ENCODE measurements around the gene SLC25A12. TPM values are rescaled to one million over a fixed set of nuclear protein-coding genes. Genes with fewer than 3 reads are reported as not detected.

SLC25A12 gene
- total and polyA plus RNA-seq, 2 donors (not counting 1 experiment from before 2014, with no cell fraction given) = 10.0 to 21.0 TPM

DNA sequence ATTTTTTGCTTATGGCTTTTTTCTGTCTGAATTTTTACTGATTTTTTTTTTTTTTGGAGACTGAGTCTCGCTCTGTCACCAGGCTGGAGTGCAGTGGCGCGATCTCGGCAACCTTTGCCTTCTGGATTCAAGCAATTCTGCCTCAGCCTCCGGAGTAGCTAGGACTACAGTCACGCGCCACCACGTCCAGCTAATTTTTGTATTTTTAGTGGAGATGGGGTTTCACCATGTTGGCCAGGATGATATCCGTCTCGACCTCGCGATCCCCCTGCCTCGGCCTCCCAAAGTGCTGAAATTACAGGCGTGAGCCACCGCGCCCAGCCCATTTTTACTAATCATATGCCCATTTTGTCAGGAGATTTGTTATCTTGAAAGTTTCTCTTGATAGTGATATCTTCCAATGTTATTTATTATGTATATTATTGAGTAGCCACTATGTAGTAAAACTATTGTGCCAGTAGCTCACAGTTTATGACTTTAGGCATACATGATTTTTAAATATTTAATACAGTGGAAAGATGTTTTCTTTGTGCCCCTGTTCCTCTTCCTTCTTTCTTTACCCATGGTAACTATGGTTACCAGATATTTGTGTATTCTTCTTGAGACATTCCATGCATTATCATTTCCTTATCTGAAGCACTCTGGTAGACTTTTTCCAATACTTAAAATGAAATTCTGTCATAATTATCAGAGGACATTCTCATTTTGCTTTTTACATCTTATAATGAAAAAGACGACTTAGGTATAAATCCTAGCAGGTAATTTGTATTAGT is 30.3 kb upstream of the SLC25A12 start:
- H3K27me3 ChIP-seq (replicated peaks in 1 of 4; ENCODE audit: control extremely low read depth in 1 of 4, control insufficient read depth in 3 of 4, insufficient read depth in 4 of 4, low read length in 3 of 4) = no peaks in the 10 kb centered on the region
- H3K9ac ChIP-seq (ENCODE audit: low read length) = no peak overlapping the region
- ChIA-PET CTCF (interaction anchor here (1.0 kb wide), 1 partner anchor 28 kb away, joined by 4 read pairs; no protein-coding TSS in a partner anchor), POLR2A (no interaction called here)
- peaks cover 16% of the 10 kb centered on the region in 2 donors for H3K4me1 ChIP-seq (ENCODE audit: control insufficient read depth in 2 of 2, insufficient read depth in 2 of 2, low read length in 2 of 2)
- no peaks in the 10 kb centered on the region for H3K9me3 Mint-ChIP-seq (ENCODE audit: insufficient read depth)
- H3K9me3 ChIP-seq (ENCODE audit: control extremely low read depth in 1 of 3, control insufficient read depth in 2 of 3, insufficient read depth in 1 of 3, low read length in 2 of 3) = no peaks in the 10 kb centered on the region
- no peak overlapping the region for H3K27ac ChIP-seq (ENCODE audit: low read length in 2 of 2)
- WGBS (ENCODE audit: insufficient coverage) = 100% methylated on average over 7 of the region's 17 CpGs
- no peaks in the 10 kb centered on the region for H4K20me1 ChIP-seq (ENCODE audit: control insufficient read depth, insufficient read depth, low read length, poor library complexity, severe bottlenecking)
- H3K27ac Mint-ChIP-seq = peak overlapping the region; percentile 47
- ATAC-seq (ENCODE audit: low read depth) = no peak
- no peak for DNase-seq
- no peak for TF ChIP-seq EZH2 (IDR thresholded peaks at IDR 0.05; ENCODE audit: borderline replicate concordance, insufficient read depth, low read depth, low read length, poor library complexity, severe bottlenecking)
- TF ChIP-seq, protein P1, sequence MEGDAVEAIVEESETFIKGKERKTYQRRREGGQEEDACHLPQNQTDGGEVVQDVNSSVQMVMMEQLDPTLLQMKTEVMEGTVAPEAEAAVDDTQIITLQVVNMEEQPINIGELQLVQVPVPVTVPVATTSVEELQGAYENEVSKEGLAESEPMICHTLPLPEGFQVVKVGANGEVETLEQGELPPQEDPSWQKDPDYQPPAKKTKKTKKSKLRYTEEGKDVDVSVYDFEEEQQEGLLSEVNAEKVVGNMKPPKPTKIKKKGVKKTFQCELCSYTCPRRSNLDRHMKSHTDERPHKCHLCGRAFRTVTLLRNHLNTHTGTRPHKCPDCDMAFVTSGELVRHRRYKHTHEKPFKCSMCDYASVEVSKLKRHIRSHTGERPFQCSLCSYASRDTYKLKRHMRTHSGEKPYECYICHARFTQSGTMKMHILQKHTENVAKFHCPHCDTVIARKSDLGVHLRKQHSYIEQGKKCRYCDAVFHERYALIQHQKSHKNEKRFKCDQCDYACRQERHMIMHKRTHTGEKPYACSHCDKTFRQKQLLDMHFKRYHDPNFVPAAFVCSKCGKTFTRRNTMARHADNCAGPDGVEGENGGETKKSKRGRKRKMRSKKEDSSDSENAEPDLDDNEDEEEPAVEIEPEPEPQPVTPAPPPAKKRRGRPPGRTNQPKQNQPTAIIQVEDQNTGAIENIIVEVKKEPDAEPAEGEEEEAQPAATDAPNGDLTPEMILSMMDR (IDR thresholded peaks at IDR 0.05) = no peak
- peaks cover 1 to 9% of the 10 kb centered on the region in 2 experiments for H3K36me3 ChIP-seq (replicated peaks in 1 of 2; ENCODE audit: control extremely low read depth in 1 of 2, control insufficient read depth in 1 of 2, extremely low read depth in 1 of 2, insufficient read depth in 2 of 2, low read length in 1 of 2)
- peak overlapping the region; percentile 53 for H3K4me3 Mint-ChIP-seq
- H3K79me2 ChIP-seq (ENCODE audit: control insufficient read depth, insufficient read depth, low read length) = peaks cover 60% of the 10 kb centered on the region
- no peak overlapping the region for H2AFZ ChIP-seq (ENCODE audit: insufficient read depth, low read depth, low read length, poor library complexity, severe bottlenecking)
- no peak overlapping the region for H3K4me2 ChIP-seq (replicated peaks; ENCODE audit: low read depth, low read length, poor library complexity, severe bottlenecking)
- no peak overlapping the region for H3K4me3 ChIP-seq (ENCODE audit: control extremely low read depth in 1 of 5, extremely low read depth in 1 of 5, insufficient read depth in 1 of 5, low read depth in 2 of 5, low read length in 4 of 5)
- intact Hi-C loops (cut with micrococcal nuclease) = loop anchor here (5.0 kb wide), 1 partner anchor 178 kb away; the partner anchor contains the start of gene DLX2
- peaks cover 35% of the 10 kb centered on the region for H3K4me1 Mint-ChIP-seq
- no peaks in the 10 kb centered on the region for H3K27me3 Mint-ChIP-seq

DNA sequence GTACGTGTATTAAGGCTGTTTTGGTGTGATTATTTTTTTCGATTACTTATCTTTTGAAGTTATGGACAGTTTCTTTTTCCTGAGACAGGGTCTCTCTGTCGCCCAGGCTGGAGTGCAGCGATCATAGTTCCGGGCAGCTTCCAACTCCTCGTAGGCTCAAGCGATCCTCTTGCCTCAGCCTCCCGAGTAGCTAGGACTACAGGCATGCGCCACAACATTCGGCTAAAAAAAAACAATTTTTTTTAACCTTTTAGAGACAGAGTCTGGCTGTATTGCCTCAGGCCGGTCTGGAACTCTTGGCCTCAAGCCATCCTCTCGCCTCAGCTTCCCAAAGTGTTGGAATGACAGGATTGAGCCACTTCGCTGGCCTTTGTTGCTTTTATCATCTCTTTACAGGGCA is 29.2 kb upstream of the SLC25A12 start:
- Histone ChIP-seq H3K4me2 (replicated peaks; ENCODE audit: low read depth, low read length, poor library complexity, severe bottlenecking) (peak overlapping the region; percentile 82), H3K9ac (ENCODE audit: low read length) (peak overlapping the region; percentile 88), H3K27me3 (replicated peaks in 1 of 4; ENCODE audit: control extremely low read depth in 1 of 4, control insufficient read depth in 3 of 4, insufficient read depth in 4 of 4, low read length in 3 of 4) (no peaks in the 10 kb centered on the region), H3K4me3 (ENCODE audit: control extremely low read depth in 1 of 5, extremely low read depth in 1 of 5, insufficient read depth in 1 of 5, low read depth in 2 of 5, low read length in 4 of 5) (peak overlapping the region; percentile 81 to 98 (median 96)), H3K4me1 (ENCODE audit: control insufficient read depth in 2 of 2, insufficient read depth in 2 of 2, low read length in 2 of 2) (peaks cover 16% of the 10 kb centered on the region in 2 donors), H3K9me3 (ENCODE audit: control extremely low read depth in 1 of 3, control insufficient read depth in 2 of 3, insufficient read depth in 1 of 3, low read length in 2 of 3) (no peaks in the 10 kb centered on the region), H2AFZ (ENCODE audit: insufficient read depth, low read depth, low read length, poor library complexity, severe bottlenecking) (peak overlapping the region; percentile 85), H3K79me2 (ENCODE audit: control insufficient read depth, insufficient read depth, low read length) (peaks cover 48% of the 10 kb centered on the region), H4K20me1 (ENCODE audit: control insufficient read depth, insufficient read depth, low read length, poor library complexity, severe bottlenecking) (no peaks in the 10 kb centered on the region), H3K27ac (ENCODE audit: low read length in 2 of 2) (peak overlapping the region; percentile 87 to 93), H3K36me3 (replicated peaks in 1 of 2; ENCODE audit: control extremely low read depth in 1 of 2, control insufficient read depth in 1 of 2, extremely low read depth in 1 of 2, insufficient read depth in 2 of 2, low read length in 1 of 2) (peaks cover under 1 to 9% of the 10 kb centered on the region in 2 experiments)
- ChIA-PET CTCF (interaction anchor here (2.1 kb wide), 1 partner anchor 30 kb away, joined by 11 read pairs; the partner anchor contains the start of gene SLC25A12), POLR2A (no interaction called here)
- no peak for DNase-seq
- Mint-ChIP-seq H3K4me3 (peak overlapping the region; percentile 97), H3K4me1 (peaks cover 31% of the 10 kb centered on the region), H3K27ac (peak overlapping the region; percentile 99), H3K27me3 (no peaks in the 10 kb centered on the region), H3K9me3 (ENCODE audit: insufficient read depth) (no peaks in the 10 kb centered on the region)
- WGBS (ENCODE audit: insufficient coverage) = 62% methylated on average over 10 of the region's 13 CpGs
- TF ChIP-seq, protein P1 (IDR thresholded peaks at IDR 0.05) = no peak
- TF ChIP-seq EZH2 (IDR thresholded peaks at IDR 0.05; ENCODE audit: borderline replicate concordance, insufficient read depth, low read depth, low read length, poor library complexity, severe bottlenecking) = no peak
- intact Hi-C loops (cut with micrococcal nuclease) = loop anchor here (5.0 kb wide), 1 partner anchor 179 kb away; the partner anchor contains the start of gene DLX2
- ATAC-seq (ENCODE audit: low read depth) = no peak
